Activated gamma-delta T cell (primary cell): ENCODE measurements around the gene CIPC.

ENCODE experiments used
- DNase-seq: peaks from one replicate; lab custom pipeline; 2025; lab: John Stamatoyannopoulos, UW

Gene CIPC

GRCh38 chr14:77151918-77152588 is 54.0 kb downstream of the CIPC start:
- DNase-seq, result no peak

GRCh38 chr14:77153802-77154201 is 55.7 kb downstream of the CIPC start:
- no peak for DNase-seq

GRCh38 chr14:77154421-77154820 is 56.4 kb downstream of the CIPC start:
- DNase-seq, result no peak

- DNase-seq, result no peak
Measured at GRCh38 chr14:77155083-77155482, 57.0 kb downstream of the CIPC start.

GRCh38 chr14:77157740-77158139 is 59.7 kb downstream of the CIPC start:
- no peak for DNase-seq

- DNase-seq, result no peak
Measured at GRCh38 chr14:77158175-77158881, 60.3 kb downstream of the CIPC start.

- no peak for DNase-seq
Measured at GRCh38 chr14:77158882-77159255, 60.8 kb downstream of the CIPC start.

GRCh38 chr14:77161011-77161410 is 63.0 kb downstream of the CIPC start:
- DNase-seq, result no peak
